Measurements from ENCODE around the gene GNA15.

Gene GNA15

DNA sequence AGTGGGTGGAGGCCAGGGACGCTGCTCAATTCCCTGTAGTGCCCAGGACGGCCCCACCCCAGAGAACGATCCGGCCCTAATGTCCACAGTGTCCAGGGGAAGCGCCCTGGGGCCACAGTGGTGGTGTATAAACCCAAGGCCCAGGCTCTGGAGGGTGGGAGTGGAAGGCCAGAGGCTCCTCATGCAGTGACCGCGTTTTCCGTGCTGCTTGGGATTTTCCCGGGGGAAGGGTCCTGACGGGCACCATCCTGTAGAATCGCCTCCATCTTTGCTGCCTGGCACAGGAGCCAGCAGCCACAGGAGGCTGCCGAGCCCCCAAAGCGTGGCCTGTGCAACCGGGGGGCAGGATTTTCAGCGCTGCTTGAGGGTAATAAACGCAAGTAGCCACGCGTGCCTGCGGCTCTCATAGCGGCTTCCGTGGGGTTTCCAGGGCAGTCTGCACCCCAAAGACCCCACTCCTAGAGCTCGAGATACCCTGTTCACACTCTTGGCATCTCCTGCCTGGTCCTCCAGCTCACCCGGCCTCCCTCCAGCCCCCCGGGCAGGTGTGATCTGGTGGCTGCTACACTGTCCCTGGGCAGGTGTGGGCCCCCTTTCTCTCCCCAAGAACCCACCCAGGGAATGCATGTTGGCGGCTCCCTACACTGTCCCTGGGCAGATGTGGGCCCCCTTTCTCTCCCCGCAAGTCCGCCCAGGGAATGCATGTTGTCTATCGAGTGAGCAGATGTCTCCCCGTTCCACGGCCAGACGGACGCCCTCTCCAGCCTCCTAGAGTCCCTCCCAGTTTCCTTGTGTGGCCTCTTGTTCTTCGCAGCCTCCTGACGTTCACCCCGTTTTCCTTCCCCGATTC, 52.1 kb downstream of the GNA15 start:
- H3K4me2 ChIP-seq (ENCODE audit: insufficient read depth, low read length) = peak overlapping the region; percentile 96
- peaks cover 64% of the 10 kb centered on the region for H3K36me3 ChIP-seq (ENCODE audit: insufficient read depth, low read length)
- TF ChIP-seq EZH2 (IDR thresholded peaks at IDR 0.05; ENCODE audit: borderline replicate concordance, low read depth, low read length, severe bottlenecking) = no peak
- TF ChIP-seq, protein P1, sequence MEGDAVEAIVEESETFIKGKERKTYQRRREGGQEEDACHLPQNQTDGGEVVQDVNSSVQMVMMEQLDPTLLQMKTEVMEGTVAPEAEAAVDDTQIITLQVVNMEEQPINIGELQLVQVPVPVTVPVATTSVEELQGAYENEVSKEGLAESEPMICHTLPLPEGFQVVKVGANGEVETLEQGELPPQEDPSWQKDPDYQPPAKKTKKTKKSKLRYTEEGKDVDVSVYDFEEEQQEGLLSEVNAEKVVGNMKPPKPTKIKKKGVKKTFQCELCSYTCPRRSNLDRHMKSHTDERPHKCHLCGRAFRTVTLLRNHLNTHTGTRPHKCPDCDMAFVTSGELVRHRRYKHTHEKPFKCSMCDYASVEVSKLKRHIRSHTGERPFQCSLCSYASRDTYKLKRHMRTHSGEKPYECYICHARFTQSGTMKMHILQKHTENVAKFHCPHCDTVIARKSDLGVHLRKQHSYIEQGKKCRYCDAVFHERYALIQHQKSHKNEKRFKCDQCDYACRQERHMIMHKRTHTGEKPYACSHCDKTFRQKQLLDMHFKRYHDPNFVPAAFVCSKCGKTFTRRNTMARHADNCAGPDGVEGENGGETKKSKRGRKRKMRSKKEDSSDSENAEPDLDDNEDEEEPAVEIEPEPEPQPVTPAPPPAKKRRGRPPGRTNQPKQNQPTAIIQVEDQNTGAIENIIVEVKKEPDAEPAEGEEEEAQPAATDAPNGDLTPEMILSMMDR (IDR thresholded peaks at IDR 0.05; ENCODE audit: borderline replicate concordance, extremely low read depth, low read length, poor library complexity, severe bottlenecking) = no peak
- peaks cover 59% of the 10 kb centered on the region for H3K4me1 ChIP-seq (ENCODE audit: insufficient read depth, low read length)
- H3K27me3 ChIP-seq (ENCODE audit: insufficient read depth, low read length, poor library complexity) = no peaks in the 10 kb centered on the region
- H3K4me3 ChIP-seq (ENCODE audit: low read depth in 1 of 2, low read length in 2 of 2) = peak overlapping the region in 1 of 2 experiments; percentile 93; a peak in 2 of 4 replicates
- no peaks in the 10 kb centered on the region for H3K9me3 ChIP-seq (ENCODE audit: insufficient read depth, low read length, severe bottlenecking)
- H2AFZ ChIP-seq (ENCODE audit: low read depth, low read length) = no peak overlapping the region
- peak overlapping the region; percentile 70 for H3K27ac ChIP-seq (ENCODE audit: low read length)
- DNase-seq (no peak), ATAC-seq (ENCODE audit: insufficient read depth, low read depth) (no peak)
- peaks cover 84% of the 10 kb centered on the region for H4K20me1 ChIP-seq (ENCODE audit: insufficient read depth, low read length)
- H3K79me2 ChIP-seq (ENCODE audit: insufficient read depth, low read length) = peaks cover 91% of the 10 kb centered on the region
- H3K9ac ChIP-seq (ENCODE audit: low read depth, low read length) = peak overlapping the region; percentile 92

DNA sequence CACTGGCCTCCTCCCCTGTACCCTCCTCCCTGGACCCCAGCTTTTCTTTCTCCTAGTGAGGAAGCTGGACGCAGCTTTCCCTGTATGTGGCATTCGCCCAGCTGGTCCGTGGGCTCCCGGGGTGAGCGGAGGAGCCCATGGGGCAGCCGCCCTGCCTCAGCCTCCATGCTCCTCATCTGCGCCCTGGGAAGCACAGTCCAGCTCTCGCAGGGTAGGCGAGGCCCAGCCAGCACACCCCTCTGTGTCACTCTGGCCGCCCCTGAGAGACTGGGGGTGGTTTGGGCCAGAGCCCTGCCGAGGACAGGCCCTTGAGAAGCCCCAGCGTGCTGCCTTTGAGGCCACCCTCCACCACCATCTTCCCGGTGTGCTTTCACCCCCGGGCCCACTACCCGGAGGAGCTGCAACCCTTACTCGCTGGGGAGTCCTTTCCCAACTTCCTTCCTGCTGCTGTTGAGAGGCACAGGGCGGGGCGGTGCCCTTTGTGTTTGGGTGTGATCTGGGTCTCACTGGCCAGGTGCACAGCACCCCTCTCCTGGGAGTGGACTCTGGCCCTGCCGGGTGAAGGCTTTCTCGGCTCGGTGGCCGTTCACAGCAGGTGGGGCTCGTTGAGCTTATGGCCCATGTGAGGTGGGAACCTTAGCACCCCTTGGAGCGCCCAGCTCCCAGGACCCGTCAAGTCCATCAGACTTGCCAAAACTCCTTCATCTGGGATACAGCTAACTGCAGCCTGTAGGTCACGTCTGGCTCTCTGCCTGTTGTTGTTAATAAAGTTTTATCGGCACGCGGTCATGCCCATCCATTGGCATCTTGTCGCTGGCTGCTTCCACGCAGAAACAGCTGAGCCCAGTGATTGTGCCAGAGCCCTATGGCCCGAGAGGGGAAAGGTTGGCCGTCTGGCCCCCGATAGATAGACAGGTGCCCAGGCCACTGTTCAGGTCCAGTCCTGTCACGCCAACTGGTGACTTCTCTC, 53.1 kb downstream of the GNA15 start:
- peak overlapping the region; percentile 96 for H3K4me2 ChIP-seq (ENCODE audit: insufficient read depth, low read length)
- peaks cover 51% of the 10 kb centered on the region for H3K4me1 ChIP-seq (ENCODE audit: insufficient read depth, low read length)
- DNase-seq (no peak), ATAC-seq (ENCODE audit: insufficient read depth, low read depth) (no peak)
- no peaks in the 10 kb centered on the region for H3K27me3 ChIP-seq (ENCODE audit: insufficient read depth, low read length, poor library complexity)
- H3K36me3 ChIP-seq (ENCODE audit: insufficient read depth, low read length) = peaks cover 69% of the 10 kb centered on the region
- H4K20me1 ChIP-seq (ENCODE audit: insufficient read depth, low read length) = peaks cover 87% of the 10 kb centered on the region
- H3K9ac ChIP-seq (ENCODE audit: low read depth, low read length) = peak overlapping the region; percentile 92; the same call in 1 of the 2 replicates
- no peak overlapping the region for H3K27ac ChIP-seq (ENCODE audit: low read length)
- H3K79me2 ChIP-seq (ENCODE audit: insufficient read depth, low read length) = peaks cover 90% of the 10 kb centered on the region
- no peaks in the 10 kb centered on the region for H3K9me3 ChIP-seq (ENCODE audit: insufficient read depth, low read length, severe bottlenecking)
- H2AFZ ChIP-seq (ENCODE audit: low read depth, low read length) = no peak overlapping the region
- TF ChIP-seq EZH2 (IDR thresholded peaks at IDR 0.05; ENCODE audit: borderline replicate concordance, low read depth, low read length, severe bottlenecking) = no peak
- TF ChIP-seq, protein P1 (IDR thresholded peaks at IDR 0.05; ENCODE audit: borderline replicate concordance, extremely low read depth, low read length, poor library complexity, severe bottlenecking) = no peak
- H3K4me3 ChIP-seq (ENCODE audit: low read depth in 1 of 2, low read length in 2 of 2) = no peak overlapping the region

DNA sequence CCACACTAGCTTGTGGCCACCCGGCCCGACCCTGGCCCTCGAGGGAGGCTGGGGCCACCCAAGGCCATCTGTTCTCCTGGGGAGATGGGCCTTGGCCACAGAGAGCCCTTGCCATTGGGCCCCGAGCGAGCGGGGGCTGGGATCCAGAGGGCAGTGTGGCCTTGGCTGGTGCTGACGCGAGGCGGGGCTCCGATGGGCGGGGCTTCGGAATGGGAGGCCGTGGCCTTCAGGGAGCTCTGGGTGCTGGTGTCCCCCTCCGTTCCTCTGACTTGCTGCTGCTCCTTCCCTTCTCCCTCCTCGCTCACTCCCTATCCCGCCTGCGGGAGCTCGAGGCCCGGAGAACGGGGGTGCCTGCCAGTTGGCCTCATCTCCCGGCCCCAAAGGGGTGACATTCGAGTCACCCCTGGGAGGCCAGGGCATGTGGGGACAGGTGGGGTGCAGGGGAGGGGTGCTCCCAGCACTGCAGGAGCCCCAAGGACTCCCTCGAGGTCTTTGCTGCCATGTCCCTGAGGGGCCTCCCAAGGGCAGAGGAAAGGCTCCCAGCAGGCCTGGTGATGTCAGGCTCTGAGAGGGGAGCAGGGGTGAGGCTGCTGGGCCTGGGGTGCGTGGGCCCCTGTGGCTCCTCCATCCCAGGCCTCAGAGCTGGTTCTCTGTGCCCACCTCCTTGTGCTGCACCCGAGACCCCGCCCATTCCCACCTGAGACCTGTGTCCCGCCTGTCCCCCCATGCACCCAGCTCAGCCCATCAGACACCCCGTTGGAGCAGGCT, 54.1 kb downstream of the GNA15 start:
- DNase-seq = no peak
- Histone ChIP-seq H2AFZ (ENCODE audit: low read depth, low read length) (no peak overlapping the region), H3K27ac (ENCODE audit: low read length) (no peak overlapping the region), H3K4me3 (ENCODE audit: low read depth in 1 of 2, low read length in 2 of 2) (no peak overlapping the region), H4K20me1 (ENCODE audit: insufficient read depth, low read length) (peaks cover 78% of the 10 kb centered on the region), H3K4me1 (ENCODE audit: insufficient read depth, low read length) (peaks cover 41% of the 10 kb centered on the region), H3K27me3 (ENCODE audit: insufficient read depth, low read length, poor library complexity) (no peaks in the 10 kb centered on the region), H3K9me3 (ENCODE audit: insufficient read depth, low read length, severe bottlenecking) (no peaks in the 10 kb centered on the region), H3K4me2 (ENCODE audit: insufficient read depth, low read length) (peak overlapping the region; percentile 96), H3K36me3 (ENCODE audit: insufficient read depth, low read length) (peaks cover 73% of the 10 kb centered on the region), H3K79me2 (ENCODE audit: insufficient read depth, low read length) (peaks cover 87% of the 10 kb centered on the region), H3K9ac (ENCODE audit: low read depth, low read length) (no peak overlapping the region)
- TF ChIP-seq, protein P1 (IDR thresholded peaks at IDR 0.05; ENCODE audit: borderline replicate concordance, extremely low read depth, low read length, poor library complexity, severe bottlenecking) = no peak
- no peak for ATAC-seq (ENCODE audit: insufficient read depth, low read depth)
